Endothelial cell of umbilical vein (primary cell): Measurements from ENCODE around the gene PPBP. TPM values are rescaled to one million over a fixed set of nuclear protein-coding genes. Genes with fewer than 3 reads are reported as not detected.

Experiments
- BruUV-seq: library from RNA; stranded (reverse); fragments of 400-500 nt; replicated peaks from 2 replicates; lab custom pipeline; 2021; lab: Mats Ljungman, UMichigan
- CTCF ChIA-PET: fragments of 300-600, 350-600 bp; sonication (Branson Sonifier 250); formaldehyde crosslinking; loops from one replicate; lab custom pipeline; 2021; ENCODE audit warnings: antibody characterized with exemption, inconsistent platforms; lab: Charles Lee
- POLR2A ChIA-PET: fragments of 300-600, 350-600 bp; sonication (Branson Sonifier 250); formaldehyde crosslinking; loops from one replicate; lab custom pipeline; 2021; ENCODE audit warnings: antibody characterized with exemption, inconsistent platforms; lab: Charles Lee
- DNase-seq: peaks from one replicate; pipeline ENCODE4 v3.0.0-alpha.2; 2011; ENCODE audit warnings: low read depth, low spot score
- FAIRE-seq: peaks from 2 replicates; lab custom pipeline; 2011; peaks lifted over from hg19 to GRCh38; lab: Jason Lieb, UNC
- H2AFZ ChIP-seq: 2 replicates; pipeline ENCODE4 v1.6.0; 2012; ENCODE audit warnings: low read depth, low read length, control low read depth, inconsistent platforms
- H3K27ac ChIP-seq: 2 replicates; pipeline ENCODE4 v1.5.1; 2011; ENCODE audit warnings: low read depth, mild to moderate bottlenecking, control low read depth, low read length, moderate library complexity; ENCODE audit not compliant: insufficient read depth
- H3K27me3 ChIP-seq, 2 experiments: 2 replicates each; pipeline versions ENCODE4 v1.6.0 to v1.6.1; 2011; ENCODE audit warnings: low read length in 2 of 2, mixed read lengths in 1 of 2; ENCODE audit not compliant: control insufficient read depth in 2 of 2, insufficient read depth in 2 of 2
- H3K36me3 ChIP-seq, 2 experiments: 2 replicates in 1 of 2; 3 replicates in 1 of 2; pipeline ENCODE4 v1.5.1; 2011; ENCODE audit warnings: low read length in 2 of 2, mild to moderate bottlenecking in 1 of 2, moderate library complexity in 1 of 2; ENCODE audit not compliant: control insufficient read depth in 2 of 2, insufficient read depth in 2 of 2; ENCODE audit errors: extremely low read depth in 1 of 2
- H3K4me1 ChIP-seq: 3 replicates; pipeline ENCODE4 v1.5.1; 2011; ENCODE audit warnings: mild to moderate bottlenecking, low read length; ENCODE audit not compliant: control insufficient read depth, insufficient read depth; ENCODE audit errors: extremely low read depth
- H3K4me2 ChIP-seq: 2 replicates; pipeline ENCODE4 v1.6.1; 2011; ENCODE audit warnings: low read length, control low read depth, mixed read lengths; ENCODE audit not compliant: insufficient read depth
- H3K4me3 ChIP-seq, 3 experiments: fragments of 200-600 bp in 1 of 3; sonication (generic), shearing (Covaris generic) in 1 of 3; replicated peaks in 1 of 3; 2 replicates each; pipeline ENCODE4 v1.5.1; 2011 to 2016; ENCODE audit warnings: control low read depth in 3 of 3, low read length in 3 of 3, mild to moderate bottlenecking in 2 of 3, inconsistent platforms in 1 of 3, low read depth in 1 of 3, moderate library complexity in 1 of 3; ENCODE audit not compliant: insufficient read depth in 1 of 3
- H3K79me2 ChIP-seq: 2 replicates; pipeline ENCODE4 v1.6.0; 2012; ENCODE audit warnings: low read length, inconsistent platforms; ENCODE audit not compliant: control insufficient read depth, insufficient read depth
- H3K9ac ChIP-seq: replicated peaks from 2 replicates; pipeline ENCODE3; 2011; ENCODE audit warnings: low read length, control low read depth; ENCODE audit not compliant: insufficient read depth; ENCODE audit errors: extremely low read depth
- H3K9me1 ChIP-seq: replicated peaks from 3 replicates; pipeline ENCODE4 v1.6.0; 2011; ENCODE audit warnings: mild to moderate bottlenecking, low read length; ENCODE audit not compliant: control insufficient read depth, insufficient read depth; ENCODE audit errors: extremely low read depth
- H3K9me3 ChIP-seq: replicated peaks from 2 replicates; pipeline ENCODE4 v1.5.1; 2012; ENCODE audit warnings: low read length, inconsistent platforms; ENCODE audit not compliant: control insufficient read depth, insufficient read depth
- H4K20me1 ChIP-seq: replicated peaks from 2 replicates; pipeline ENCODE3; 2011; ENCODE audit warnings: mild to moderate bottlenecking, low read length; ENCODE audit not compliant: control insufficient read depth, insufficient read depth; ENCODE audit errors: extremely low read depth
- CTCF ChIP-seq, 2 donors: IDR thresholded peaks; 1 replicate in 1 of 2; 2 replicates in 1 of 2; pipeline ENCODE4 v1.5.1; 2011; ENCODE audit warnings: low read length in 2 of 2, mild to moderate bottlenecking in 2 of 2, moderate library complexity in 2 of 2, control low read depth in 1 of 2, inconsistent platforms in 1 of 2, low read depth in 1 of 2; ENCODE audit not compliant: insufficient read depth in 1 of 2; ENCODE audit errors: extremely low read depth in 1 of 2
- EZH2 ChIP-seq: IDR thresholded peaks from 2 replicates; pipeline ENCODE4 v1.6.1; 2012; ENCODE audit warnings: borderline replicate concordance, low read depth, mild to moderate bottlenecking, moderate library complexity, low read length, inconsistent platforms; ENCODE audit not compliant: severe bottlenecking
- FOS ChIP-seq: IDR thresholded peaks from 2 replicates; pipeline ENCODE4 v1.6.1; 2011; ENCODE audit warnings: mild to moderate bottlenecking, low read length, moderate library complexity, borderline replicate concordance; ENCODE audit not compliant: insufficient read depth
- GATA2 ChIP-seq: IDR thresholded peaks from 2 replicates; pipeline ENCODE4 v1.7.0; 2011; ENCODE audit warnings: low read depth, mild to moderate bottlenecking, moderate library complexity, mixed read lengths, low read length; ENCODE audit not compliant: insufficient read length, insufficient read depth
- JUN ChIP-seq: IDR thresholded peaks from 2 replicates; pipeline ENCODE4 v1.6.1; 2011; ENCODE audit warnings: borderline replicate concordance, low read depth; ENCODE audit not compliant: insufficient read length, insufficient read depth
- MAX ChIP-seq: IDR thresholded peaks from 2 replicates; pipeline ENCODE4 v1.6.1; 2011; ENCODE audit not compliant: insufficient read depth, insufficient read length
- MYC ChIP-seq: IDR thresholded peaks from one replicate; pipeline ENCODE4 v1.6.1; 2011; ENCODE audit warnings: mild to moderate bottlenecking, low read depth, low read length
- POLR2A ChIP-seq: IDR thresholded peaks from 2 replicates; pipeline ENCODE4 v1.6.1; 2012; ENCODE audit warnings: low read depth, mild to moderate bottlenecking, control low read depth, low read length
- POLR2AphosphoS5 ChIP-seq: IDR thresholded peaks from 2 replicates; pipeline ENCODE4 v1.6.1; 2012; ENCODE audit warnings: low read depth, mild to moderate bottlenecking, control low read depth, low read length, moderate library complexity; ENCODE audit not compliant: insufficient read depth
- dilution Hi-C: fragments of 300-500 bp; cut with MboI; formaldehyde crosslinking; loops from one replicate; pipeline ENCODE4 v1.15.0; 2019; ENCODE audit warnings: low sequenced_read_pairs; ENCODE audit not compliant: extremely low pct_ligation_motif_present
- intact Hi-C: fragments of 100-400 bp; cut with micrococcal nuclease; formaldehyde crosslinking; loops from one replicate; pipeline ENCODE4 v1.10.0; 2022
- polyA plus RNA-seq, 4 experiments: library from polyadenylated mRNA; depleted of rRNA in 3 of 4; stranded (reverse) in 3 of 4; unstranded in 1 of 4; fragments of >200 nt; gene quantifications; 2 replicates each; pipeline versions ENCODE4 v1.2.1 to v1.2.3, GENCODE V29; 2011 to 2012; ENCODE audit warnings: missing spikeins in 1 of 4
- total RNA-seq: library from RNA; stranded (reverse); gene quantifications from 2 replicates; pipeline ENCODE4 v1.2.3, GENCODE V29; 2021

PPBP gene
- total and polyA plus RNA-seq, 2 donors (not counting 3 experiments of a cell fraction or from before 2014, with no cell fraction given): not detected

GRCh38 chr4:74030285-74030684, 42.3 kb upstream of the PPBP start:
- DNase-seq: no peak
- Histone ChIP-seq H3K27ac (no peak overlapping the region), H2AFZ (no peak overlapping the region), H4K20me1 (no peaks in the 10 kb centered on the region), H3K4me1 (peaks cover 9% of the 10 kb centered on the region), H3K9ac (no peak overlapping the region), H3K9me1 (no peaks in the 10 kb centered on the region), H3K36me3 (no peaks in the 10 kb centered on the region), H3K4me2 (no peak overlapping the region), H3K9me3 (no peaks in the 10 kb centered on the region), H3K79me2 (no peaks in the 10 kb centered on the region), H3K27me3 (no peaks in the 10 kb centered on the region), H3K4me3 (no peak overlapping the region)
- FAIRE-seq: no peak
- dilution Hi-C loops: no loop called here
- intact Hi-C loops: no loop called here
- ChIA-PET CTCF (interaction anchor here (0.7 to 1.5 kb wide), 3 partner anchors 8 to 10 kb away, joined by 3 to 4 read pairs (median 3); partner anchors contain the start of gene CXCL3), POLR2A (no interaction called here)
- no TSS peak for BruUV-seq
- TF ChIP-seq POLR2A: no peak
- no peak for TF ChIP-seq CTCF (IDR thresholded peaks at IDR 0.05; ENCODE audit: extremely low read depth in 1 of 2, insufficient read depth in 1 of 2, low read depth in 1 of 2, low read length in 2 of 2)
- TF ChIP-seq FOS: no peak
- no peak for TF ChIP-seq GATA2
- no peak for TF ChIP-seq JUN
- TF ChIP-seq POLR2AphosphoS5: no peak
- no peak for TF ChIP-seq MAX
- no peak for TF ChIP-seq EZH2
- TF ChIP-seq MYC: no peak
